Activated T-cell treated with anti-CD3 and anti-CD28 coated beads, Interleukin-2, amount 50 U/mL, for 72 hours (primary cell): Measurements from ENCODE around the gene VAV3. TPM values are rescaled to one million over a fixed set of nuclear protein-coding genes. Genes with fewer than 3 reads are reported as not detected.

Experiments
- ATAC-seq, 2 donors: fragments of 150-1000 bp; cut with Tn5 transposase; replicated peaks in 1 of 2; 2 replicates each; pipeline ENCODE4 v1.10.0; 2021; ENCODE audit warnings: moderate library complexity in 2 of 2, mild to moderate bottlenecking in 1 of 2
- DNase-seq, 2 donors: peaks; one replicate each; pipeline ENCODE4 v3.0.0; 2021 to 2022; ENCODE audit warnings: mixed read lengths in 1 of 2
- H3K27ac Mint-ChIP-seq: one replicate; pipeline ENCODE4 v1.8.0; 2022; ENCODE audit warnings: mild to moderate bottlenecking, moderate library complexity, mixed read lengths
- H3K27me3 Mint-ChIP-seq: one replicate; pipeline ENCODE4 v1.8.0; 2022; ENCODE audit warnings: low read depth, mixed read lengths
- H3K36me3 Mint-ChIP-seq, 2 donors: one replicate each; pipeline ENCODE4 v1.8.0; 2022; ENCODE audit warnings: mixed read lengths in 2 of 2, mild to moderate bottlenecking in 1 of 2; ENCODE audit not compliant: insufficient read depth in 2 of 2
- H3K4me1 Mint-ChIP-seq: one replicate; pipeline ENCODE4 v1.8.0; 2022; ENCODE audit warnings: low read depth, mixed read lengths
- H3K4me3 Mint-ChIP-seq, 2 donors: one replicate each; pipeline ENCODE4 v1.8.0; 2022; ENCODE audit warnings: mild to moderate bottlenecking in 2 of 2, mixed read lengths in 2 of 2, moderate library complexity in 2 of 2
- H3K9me3 Mint-ChIP-seq, 2 donors: one replicate each; pipeline ENCODE4 v1.8.0; 2022; ENCODE audit warnings: mixed read lengths in 2 of 2
- total RNA-seq, 2 donors: library from RNA; stranded (reverse); gene quantifications; one replicate each; pipeline ENCODE4 v1.2.3, GENCODE V29; 2022

The VAV3 gene
- total RNA-seq, 2 donors from 2014 or later, result 2.5 to 2.8 TPM

- no peak for ATAC-seq
- no peaks in the 10 kb centered on the region for H3K4me1 Mint-ChIP-seq
- no peaks in the 10 kb centered on the region for H3K36me3 Mint-ChIP-seq
- H3K4me3 Mint-ChIP-seq, result no peak overlapping the region
- H3K27ac Mint-ChIP-seq, result no peak overlapping the region
- no peaks in the 10 kb centered on the region for H3K27me3 Mint-ChIP-seq
- no peak for DNase-seq
- H3K9me3 Mint-ChIP-seq, result no peaks in the 10 kb centered on the region
These were observed 389.8 kb downstream of the VAV3 start for GRCh38 chr1:107575226-107575625.

- no peak for ATAC-seq
- Mint-ChIP-seq H3K9me3 (no peaks in the 10 kb centered on the region), H3K4me1 (no peaks in the 10 kb centered on the region), H3K27me3 (no peaks in the 10 kb centered on the region), H3K4me3 (no peak overlapping the region), H3K36me3 (no peaks in the 10 kb centered on the region), H3K27ac (no peak overlapping the region)
- DNase-seq, result no peak
These were observed 390.9 kb downstream of the VAV3 start for GRCh38 chr1:107574044-107574443.

GRCh38 chr1:107572674-107573211, 392.2 kb downstream of the VAV3 start:
- Mint-ChIP-seq H3K4me3 (no peak overlapping the region), H3K27me3 (no peaks in the 10 kb centered on the region), H3K36me3 (no peaks in the 10 kb centered on the region), H3K9me3 (no peaks in the 10 kb centered on the region), H3K4me1 (no peaks in the 10 kb centered on the region), H3K27ac (no peak overlapping the region)
- no peak for ATAC-seq
- DNase-seq, result no peak

GRCh38 chr1:107570768-107571167, 394.2 kb downstream of the VAV3 start:
- Mint-ChIP-seq H3K27ac (no peak overlapping the region), H3K36me3 (no peaks in the 10 kb centered on the region), H3K4me1 (no peaks in the 10 kb centered on the region), H3K4me3 (no peak overlapping the region), H3K9me3 (no peaks in the 10 kb centered on the region), H3K27me3 (no peaks in the 10 kb centered on the region)
- no peak for ATAC-seq
- no peak for DNase-seq

- no peaks in the 10 kb centered on the region for H3K27me3 Mint-ChIP-seq
- H3K9me3 Mint-ChIP-seq, result no peaks in the 10 kb centered on the region
- H3K27ac Mint-ChIP-seq, result no peak overlapping the region
- H3K4me3 Mint-ChIP-seq, result no peak overlapping the region
- ATAC-seq (no peak), DNase-seq (no peak)
- H3K36me3 Mint-ChIP-seq, result no peaks in the 10 kb centered on the region
- peaks cover 4% of the 10 kb centered on the region for H3K4me1 Mint-ChIP-seq
These were observed 401.5 kb downstream of the VAV3 start for GRCh38 chr1:107563441-107563840.

GRCh38 chr1:107559881-107560280, 405.1 kb downstream of the VAV3 start:
- H3K4me1 Mint-ChIP-seq, result peaks cover 4% of the 10 kb centered on the region
- H3K27ac Mint-ChIP-seq, result no peak overlapping the region
- no peaks in the 10 kb centered on the region for H3K9me3 Mint-ChIP-seq
- no peak for ATAC-seq
- H3K27me3 Mint-ChIP-seq, result no peaks in the 10 kb centered on the region
- no peaks in the 10 kb centered on the region for H3K36me3 Mint-ChIP-seq
- no peak for DNase-seq
- H3K4me3 Mint-ChIP-seq, result no peak overlapping the region

- Mint-ChIP-seq H3K36me3 (no peaks in the 10 kb centered on the region), H3K4me3 (no peak overlapping the region), H3K27me3 (no peaks in the 10 kb centered on the region), H3K9me3 (no peaks in the 10 kb centered on the region), H3K27ac (no peak overlapping the region), H3K4me1 (peaks cover 4% of the 10 kb centered on the region)
- no peak for DNase-seq
- no peak for ATAC-seq
These were observed 407.9 kb downstream of the VAV3 start for GRCh38 chr1:107557095-107557494.

- ATAC-seq, result no peak
- no peak overlapping the region for H3K27ac Mint-ChIP-seq
- DNase-seq, result no peak
- no peak overlapping the region for H3K4me3 Mint-ChIP-seq
- H3K36me3 Mint-ChIP-seq, result no peaks in the 10 kb centered on the region
- H3K4me1 Mint-ChIP-seq, result peaks cover 4% of the 10 kb centered on the region
- H3K27me3 Mint-ChIP-seq, result no peaks in the 10 kb centered on the region
- no peaks in the 10 kb centered on the region for H3K9me3 Mint-ChIP-seq
These were observed 409.4 kb downstream of the VAV3 start for GRCh38 chr1:107555578-107555977.

GRCh38 chr1:107552781-107553180, 412.2 kb downstream of the VAV3 start:
- DNase-seq (no peak), ATAC-seq (no peak)
- Mint-ChIP-seq H3K4me3 (no peak overlapping the region), H3K9me3 (no peaks in the 10 kb centered on the region), H3K4me1 (no peaks in the 10 kb centered on the region), H3K27me3 (no peaks in the 10 kb centered on the region), H3K27ac (no peak overlapping the region), H3K36me3 (no peaks in the 10 kb centered on the region)

GRCh38 chr1:107551456-107551855, 413.5 kb downstream of the VAV3 start:
- H3K27ac Mint-ChIP-seq, result no peak overlapping the region
- no peaks in the 10 kb centered on the region for H3K27me3 Mint-ChIP-seq
- H3K4me1 Mint-ChIP-seq, result no peaks in the 10 kb centered on the region
- no peaks in the 10 kb centered on the region for H3K36me3 Mint-ChIP-seq
- no peak overlapping the region for H3K4me3 Mint-ChIP-seq
- no peaks in the 10 kb centered on the region for H3K9me3 Mint-ChIP-seq
- DNase-seq (no peak), ATAC-seq (no peak)

- no peaks in the 10 kb centered on the region for H3K9me3 Mint-ChIP-seq
- no peaks in the 10 kb centered on the region for H3K36me3 Mint-ChIP-seq
- H3K4me3 Mint-ChIP-seq, result no peak overlapping the region
- no peaks in the 10 kb centered on the region for H3K27me3 Mint-ChIP-seq
- no peaks in the 10 kb centered on the region for H3K4me1 Mint-ChIP-seq
- H3K27ac Mint-ChIP-seq, result no peak overlapping the region
- DNase-seq (no peak), ATAC-seq (no peak)
These were observed 414.6 kb downstream of the VAV3 start for GRCh38 chr1:107550358-107550757.

GRCh38 chr1:107549152-107549810, 415.7 kb downstream of the VAV3 start:
- Mint-ChIP-seq H3K27me3 (no peaks in the 10 kb centered on the region), H3K36me3 (no peaks in the 10 kb centered on the region), H3K4me1 (no peaks in the 10 kb centered on the region), H3K9me3 (no peaks in the 10 kb centered on the region), H3K4me3 (no peak overlapping the region), H3K27ac (no peak overlapping the region)
- ATAC-seq (no peak), DNase-seq (no peak)

GRCh38 chr1:107548276-107548675, 416.7 kb downstream of the VAV3 start:
- no peaks in the 10 kb centered on the region for H3K9me3 Mint-ChIP-seq
- no peak overlapping the region for H3K4me3 Mint-ChIP-seq
- H3K27me3 Mint-ChIP-seq, result no peaks in the 10 kb centered on the region
- ATAC-seq, result no peak
- no peaks in the 10 kb centered on the region for H3K4me1 Mint-ChIP-seq
- DNase-seq, result no peak
- no peak overlapping the region for H3K27ac Mint-ChIP-seq
- no peaks in the 10 kb centered on the region for H3K36me3 Mint-ChIP-seq
